ENCODE measurements around the gene PUSL1.

The PUSL1 gene

GRCh38 chr1:1351511-1352427 is 43.4 kb downstream of the PUSL1 start:
- no peak for DNase-seq (ENCODE audit: extremely low spot score)
- TF ChIP-seq ARNT (IDR thresholded peaks at IDR 0.05): no peak
- ChIA-PET POLR2A (interaction anchor here (3.0 to 3.3 kb wide), 2 partner anchors 19 to 23 kb away, joined by 17 to 28 read pairs; partner anchors contain the start of gene AURKAIP1), CTCF (no interaction called here)

GRCh38 chr1:1352786-1353388 is 44.5 kb downstream of the PUSL1 start:
- TF ChIP-seq NFRKB (IDR thresholded peaks at IDR 0.05): no peak
- TF ChIP-seq ARNT (IDR thresholded peaks at IDR 0.05): no peak
- no peak for TF ChIP-seq FOXK2 (IDR thresholded peaks at IDR 0.05)
- no peak for TF ChIP-seq SP1 (IDR thresholded peaks at IDR 0.05)
- TF ChIP-seq FOXA1 (IDR thresholded peaks at IDR 0.05): no peak
- no peak for TF ChIP-seq TARDBP (IDR thresholded peaks at IDR 0.05)
- no peak for TF ChIP-seq ZNF384 (IDR thresholded peaks at IDR 0.05)
- TF ChIP-seq BHLHE40 (IDR thresholded peaks at IDR 0.05; ENCODE audit: borderline replicate concordance): no peak
- no peak for TF ChIP-seq LEF1 (IDR thresholded peaks at IDR 0.05; ENCODE audit: borderline replicate concordance)
- TF ChIP-seq HDGF (IDR thresholded peaks at IDR 0.05; ENCODE audit: borderline replicate concordance): no peak
- TF ChIP-seq CTBP1 (IDR thresholded peaks at IDR 0.05; ENCODE audit: borderline replicate concordance): no peak
- no peak for TF ChIP-seq SUZ12 (IDR thresholded peaks at IDR 0.05)
- TF ChIP-seq L3MBTL2 (conservative IDR thresholded peaks at IDR 0.05): no peak
- TF ChIP-seq ELF4 (IDR thresholded peaks at IDR 0.05): no peak
- POLR2A ChIA-PET: interaction anchor here (3.0 to 3.3 kb wide), 2 partner anchors 18 to 22 kb away, joined by 17 to 28 read pairs; partner anchors contain the start of gene AURKAIP1

DNA sequence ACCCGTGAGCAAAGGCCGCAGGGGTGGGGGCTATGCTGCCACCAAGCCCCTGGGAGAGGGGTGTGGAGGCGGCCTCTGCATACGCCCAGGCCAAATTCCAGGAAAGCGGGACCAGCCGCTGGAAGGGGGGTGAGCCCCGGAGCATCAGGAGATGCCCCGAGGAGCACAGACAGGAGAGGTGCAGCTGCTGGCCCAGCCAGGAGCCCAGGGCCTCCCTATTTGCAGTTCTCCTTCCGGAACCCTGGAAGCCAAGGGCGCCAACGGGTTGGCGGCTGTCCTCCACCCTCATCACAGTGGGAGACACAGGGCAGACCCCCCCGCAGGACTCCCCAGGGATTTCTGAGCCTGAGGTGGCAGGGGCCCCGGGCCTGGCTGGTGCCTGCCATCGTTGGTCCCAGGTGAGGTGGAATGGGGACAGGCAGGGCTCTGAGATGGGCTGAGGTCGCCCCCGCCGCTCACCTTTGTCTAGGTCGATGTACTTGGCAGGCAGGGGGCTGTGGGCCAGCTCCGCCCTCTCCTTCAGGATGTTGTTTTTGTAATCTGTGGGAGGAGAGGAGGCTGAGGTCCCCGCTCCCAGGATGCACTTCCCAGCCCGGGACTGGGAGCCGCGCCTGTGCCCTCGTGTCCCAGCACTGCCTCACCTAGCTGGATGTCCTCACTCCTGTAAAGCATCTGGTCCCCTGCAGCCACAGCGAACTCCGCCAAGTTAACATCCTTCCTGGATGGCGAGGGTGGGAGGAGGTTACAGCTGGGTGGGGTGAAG is 45.2 kb downstream of the PUSL1 start:
- ChIA-PET POLR2A (interaction anchor here (1.1 to 3.3 kb wide), 3 partner anchors 17 to 54 kb away, joined by 3 to 28 read pairs (median 17); partner anchors contain the start of genes AURKAIP1 and MRPL20), CTCF (interaction anchor here (1.1 kb wide), 1 partner anchor 18 kb away, joined by 3 read pairs; no protein-coding TSS in a partner anchor)
- TF ChIP-seq ARNT (IDR thresholded peaks at IDR 0.05): no peak
- TF ChIP-seq FOXA1 (IDR thresholded peaks at IDR 0.05): no peak
- no peak for TF ChIP-seq BHLHE40 (IDR thresholded peaks at IDR 0.05; ENCODE audit: borderline replicate concordance)
- peak; percentile 23; the same call in 1 of the 2 replicates for TF ChIP-seq L3MBTL2 (conservative IDR thresholded peaks at IDR 0.05)
- DNase-seq (ENCODE audit: extremely low spot score): no peak

More at GRCh38 chr1:1352786-1353388, 44.5 kb downstream of the PUSL1 start:
- no peak for DNase-seq (ENCODE audit: extremely low spot score)
- CTCF ChIA-PET: no interaction called here

GRCh38 chr1:1354271-1355247 is 46.2 kb downstream of the PUSL1 start:
- CTCF ChIA-PET: interaction anchor here (1.1 kb wide), 1 partner anchor 17 kb away, joined by 3 read pairs; no protein-coding TSS in a partner anchor
- POLR2A ChIA-PET: interaction anchor here (1.0 to 3.3 kb wide), 4 partner anchors 16 to 53 kb away, joined by 3 to 28 read pairs (median 10); partner anchors contain the start of genes AURKAIP1 and MRPL20
- no peak for DNase-seq (ENCODE audit: extremely low spot score)
- TF ChIP-seq L3MBTL2 (conservative IDR thresholded peaks at IDR 0.05) (no peak), HDGF (IDR thresholded peaks at IDR 0.05; ENCODE audit: borderline replicate concordance) (no peak), BHLHE40 (IDR thresholded peaks at IDR 0.05; ENCODE audit: borderline replicate concordance) (no peak), NFRKB (IDR thresholded peaks at IDR 0.05) (no peak), SP1 (IDR thresholded peaks at IDR 0.05) (no peak), ELF4 (IDR thresholded peaks at IDR 0.05) (no peak), CTBP1 (IDR thresholded peaks at IDR 0.05; ENCODE audit: borderline replicate concordance) (no peak), ZNF384 (IDR thresholded peaks at IDR 0.05) (no peak), FOXK2 (IDR thresholded peaks at IDR 0.05) (no peak), SUZ12 (IDR thresholded peaks at IDR 0.05) (no peak), PKNOX1 (IDR thresholded peaks at IDR 0.05) (no peak), FOXM1 (IDR thresholded peaks at IDR 0.05; ENCODE audit: borderline replicate concordance) (no peak), ARNT (IDR thresholded peaks at IDR 0.05) (no peak), LEF1 (IDR thresholded peaks at IDR 0.05; ENCODE audit: borderline replicate concordance) (no peak), TARDBP (IDR thresholded peaks at IDR 0.05) (no peak), FOXA1 (IDR thresholded peaks at IDR 0.05) (no peak)

DNA sequence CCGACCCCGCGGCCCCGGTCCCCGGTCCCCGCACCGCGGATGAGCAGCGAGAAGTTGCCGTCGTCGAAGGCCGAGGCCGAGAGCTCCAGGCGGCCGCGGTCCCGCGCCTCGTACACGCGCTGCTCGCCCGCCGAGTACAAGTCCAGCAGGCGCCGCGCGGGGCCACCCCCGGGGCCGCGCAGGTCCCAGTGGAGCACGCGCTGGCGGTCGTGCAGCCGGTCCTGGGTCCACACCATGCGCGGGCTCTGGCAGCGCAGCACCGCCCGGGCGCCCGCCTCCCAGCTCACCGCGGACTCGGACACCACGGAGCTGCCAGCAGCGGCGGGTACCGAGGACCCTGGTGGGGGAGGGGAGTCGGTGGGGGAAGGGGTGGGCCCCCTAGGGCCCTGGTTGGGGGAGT is 47.0 kb downstream of the PUSL1 start:
- TF ChIP-seq LEF1 (IDR thresholded peaks at IDR 0.05; ENCODE audit: borderline replicate concordance) (no peak), SUZ12 (IDR thresholded peaks at IDR 0.05) (no peak), NFRKB (IDR thresholded peaks at IDR 0.05) (no peak)
- CTCF ChIA-PET: no interaction called here
- POLR2A ChIA-PET: interaction anchor here (1.0 kb wide), 1 partner anchor 20 kb away, joined by 3 read pairs; the partner anchor contains the start of gene AURKAIP1
- no peak for DNase-seq (ENCODE audit: extremely low spot score)

Measured in HEK293T (cell line).